LHCN-M2 (cell line): ENCODE data around the gene PPP3CA. TPM values are rescaled to one million over a fixed set of nuclear protein-coding genes. Genes with fewer than 3 reads are reported as not detected.
"Not testable (repeated sequence)": the region's sequence is repeated elsewhere in the genome, so short reads cannot be mapped to it uniquely, and the experiment has no call there.

ENCODE experiments used
- DNase-seq: peaks from one replicate; pipeline ENCODE4 v3.0.0-alpha.2; 2012; ENCODE audit warnings: low read depth
- total RNA-seq: library from RNA; depleted of rRNA; stranded (reverse); fragments of >200 nt; gene quantifications from 2 replicates; pipeline ENCODE4 v1.2.3, GENCODE V29; 2014

Gene PPP3CA
- total RNA-seq, 1 experiment from 2014 or later, result 36.1 TPM

DNA sequence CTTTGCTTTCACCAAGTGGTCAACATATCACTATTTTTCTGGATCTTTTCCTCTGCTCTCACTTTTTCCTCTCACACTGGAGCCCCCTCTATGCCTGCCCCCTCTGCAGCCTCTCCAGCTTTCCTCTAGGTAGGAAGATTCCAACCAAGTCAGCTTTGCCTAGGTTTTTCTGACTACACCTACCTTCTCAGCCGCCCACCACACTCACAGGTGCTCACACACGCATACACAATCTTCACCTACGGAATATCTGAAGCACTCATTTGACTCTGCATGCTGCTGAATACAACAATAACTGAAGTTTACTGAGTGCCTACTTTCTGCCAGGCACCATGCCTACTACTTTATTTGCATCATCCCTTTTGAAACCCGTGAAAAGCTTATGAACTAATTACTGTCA, 328.0 kb downstream of the PPP3CA start:
- no peak for DNase-seq

DNA sequence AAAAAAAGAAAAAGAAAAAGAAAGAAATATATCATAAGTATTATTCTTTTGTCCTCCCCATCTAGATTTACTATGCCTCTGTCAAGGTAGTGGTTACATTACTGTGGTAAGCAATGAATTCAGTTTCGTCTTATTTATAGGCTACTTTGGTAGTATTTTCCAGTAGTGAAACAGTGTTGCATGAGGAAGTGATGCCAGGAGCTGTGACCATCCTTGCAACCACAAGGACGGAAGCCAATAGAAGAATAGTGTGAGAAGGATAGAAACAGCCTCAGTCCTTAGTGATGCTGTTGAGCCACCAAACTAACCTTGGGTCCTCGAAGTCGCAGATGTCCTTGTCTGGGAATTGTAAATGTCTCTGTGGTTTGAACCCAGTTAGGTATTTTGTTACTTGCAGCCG, 328.5 kb downstream of the PPP3CA start:
- no peak for DNase-seq

DNA sequence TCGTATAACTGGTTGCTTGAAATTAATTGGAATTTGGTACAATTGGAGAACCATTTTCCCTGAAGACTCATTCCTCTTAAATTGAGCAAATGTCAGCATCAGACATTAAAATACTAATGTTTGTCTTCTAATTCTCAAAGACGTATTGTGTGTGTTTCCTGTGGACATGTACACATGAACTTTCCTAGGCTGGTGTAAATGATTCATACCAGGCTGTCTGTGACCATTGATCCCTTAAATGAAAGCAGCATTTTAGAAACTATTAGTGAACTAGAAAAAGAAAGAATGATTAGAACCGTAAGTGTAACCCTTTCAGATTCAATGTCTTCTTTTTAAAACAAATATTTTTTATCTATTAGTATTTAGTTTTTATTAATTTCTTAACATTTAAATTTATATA, 332.9 kb downstream of the PPP3CA start:
- DNase-seq, result no peak

DNA sequence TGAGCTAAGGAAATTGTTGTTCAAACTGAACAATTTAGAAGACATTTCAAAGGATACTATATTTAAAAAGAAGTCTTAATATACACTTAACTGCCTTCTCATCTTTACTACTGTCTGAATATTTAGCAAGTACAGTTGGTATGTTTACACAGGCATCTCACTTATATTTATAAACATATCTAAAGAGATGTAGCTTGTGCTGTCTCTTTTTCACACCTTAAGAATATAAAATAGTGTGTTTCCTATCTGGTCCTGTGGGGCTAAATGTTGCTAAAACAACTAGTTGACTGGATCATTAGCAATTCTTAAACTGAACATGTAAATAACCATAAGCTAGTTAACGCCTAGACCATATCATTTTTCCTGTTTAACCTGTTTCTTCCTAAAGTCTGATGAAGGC, 336.3 kb downstream of the PPP3CA start:
- DNase-seq, result no peak

DNA sequence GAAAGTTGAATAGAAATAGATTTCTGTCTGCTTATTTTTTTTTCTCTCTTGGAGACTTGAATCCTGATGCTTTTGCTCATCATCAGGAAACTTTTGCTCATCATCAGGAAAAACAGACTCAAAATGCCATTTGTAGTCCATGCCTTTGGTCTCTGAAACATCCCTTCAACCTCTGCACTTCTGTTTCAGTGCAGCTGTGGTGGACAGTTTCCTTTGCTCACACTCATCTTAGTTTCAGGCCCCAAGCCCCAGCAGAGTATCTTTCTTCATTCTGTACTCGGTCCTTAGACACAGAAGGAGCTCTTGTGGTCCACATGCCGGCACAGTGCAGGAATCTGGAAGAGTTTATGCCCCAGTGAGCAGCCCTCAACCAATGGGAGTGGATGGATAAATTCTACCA, 337.9 kb downstream of the PPP3CA start:
- no peak for DNase-seq

DNA sequence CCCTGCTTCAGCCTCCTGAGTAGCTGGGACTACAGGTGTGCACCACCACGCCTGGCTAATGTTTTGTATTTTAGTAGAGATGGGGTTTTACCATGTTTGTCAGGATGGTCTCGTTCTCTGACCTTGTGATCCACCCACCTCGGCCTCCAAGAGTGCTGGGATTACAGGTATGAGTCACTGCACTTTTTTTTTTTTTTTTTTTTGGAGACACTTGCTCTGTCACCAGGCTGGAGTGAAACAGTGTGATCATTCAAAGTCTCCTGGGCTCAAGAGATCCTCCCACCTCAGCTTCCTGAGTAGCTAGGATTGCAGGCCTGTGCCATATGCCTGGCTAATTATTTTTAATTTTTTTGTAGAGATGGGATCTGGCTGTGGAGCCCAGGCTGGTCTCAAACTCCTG, 338.8 kb downstream of the PPP3CA start:
- DNase-seq, result no peak

DNA sequence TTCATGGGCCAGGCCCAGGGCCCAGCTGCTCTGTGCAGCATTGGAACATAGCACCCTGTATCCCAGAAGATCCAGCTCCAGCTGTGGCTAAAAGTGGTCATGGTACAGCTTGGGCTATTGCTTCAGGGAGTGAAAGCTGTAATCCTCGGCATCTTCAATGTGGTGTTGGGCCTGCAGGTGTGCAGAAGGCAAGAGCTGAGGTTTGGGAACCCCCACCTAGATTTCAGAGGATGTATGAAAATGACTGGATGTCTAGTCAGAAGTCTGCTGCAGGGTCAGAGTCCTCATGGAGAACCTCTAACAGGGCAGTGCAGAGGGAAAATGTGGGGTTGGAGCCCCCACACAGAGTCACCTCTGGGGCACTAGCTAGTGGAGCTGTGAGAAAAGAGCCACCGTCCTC, 341.7 kb downstream of the PPP3CA start:
- no peak for DNase-seq

DNA sequence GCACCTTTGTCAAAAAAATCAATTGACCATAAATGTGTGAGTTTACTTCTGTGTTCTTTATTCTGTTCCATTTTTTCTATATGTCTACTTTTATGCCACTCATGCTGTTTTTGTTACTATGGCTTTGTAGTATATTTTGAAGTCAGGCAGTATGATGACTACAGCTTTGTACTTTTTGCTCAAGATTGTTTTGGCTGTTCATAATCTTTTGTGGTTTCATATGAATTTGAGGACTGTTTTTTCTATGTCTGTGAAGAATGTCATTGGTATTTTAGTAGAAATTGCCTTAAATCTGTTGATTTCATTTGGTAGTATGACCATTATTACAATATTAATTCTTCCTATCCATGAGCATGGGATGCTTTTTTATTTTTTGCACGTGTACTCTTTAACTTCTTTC, 346.8 kb downstream of the PPP3CA start:
- peak; percentile 58 for DNase-seq

DNA sequence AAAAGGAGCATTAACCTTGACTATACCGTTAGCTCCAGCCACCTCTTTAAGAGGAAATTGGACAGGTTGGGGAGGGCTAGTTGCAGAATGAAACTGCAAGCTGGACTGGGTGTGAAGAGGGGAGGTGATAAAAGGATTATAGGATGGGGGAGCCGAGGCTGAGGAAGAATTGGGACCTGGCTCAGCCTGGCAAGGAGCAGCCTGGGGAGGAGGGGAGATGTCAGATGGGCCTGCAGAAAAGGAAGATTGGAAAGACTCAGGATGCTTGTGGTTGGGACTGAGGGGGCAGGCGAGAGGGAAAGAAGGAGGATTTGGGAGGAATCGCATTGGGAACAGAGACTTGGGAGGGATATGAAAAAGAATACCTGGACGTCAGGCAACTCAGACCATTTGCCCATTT, 351.7 kb downstream of the PPP3CA start:
- no peak for DNase-seq

DNA sequence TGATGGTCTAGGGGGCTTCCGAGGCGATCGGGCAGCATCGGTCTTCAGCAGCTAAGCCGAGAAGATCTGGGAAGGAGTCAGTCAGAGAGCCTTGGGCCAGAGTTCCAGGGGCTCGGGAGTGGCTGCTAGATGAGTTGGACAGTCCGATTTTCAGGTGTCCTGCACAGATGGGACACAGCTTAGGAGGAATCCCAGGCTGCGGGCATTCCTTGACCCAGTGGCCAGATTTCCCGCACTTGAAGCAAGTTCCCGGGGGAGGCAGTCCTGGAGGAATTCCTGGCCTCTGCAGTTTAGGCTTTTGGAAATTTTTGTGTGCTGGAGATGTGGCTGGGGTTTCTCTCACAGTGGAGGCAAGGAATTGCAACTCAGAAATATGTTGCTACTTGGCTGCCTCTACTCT, 352.3 kb downstream of the PPP3CA start:
- DNase-seq, result not testable (repeated sequence)

DNA sequence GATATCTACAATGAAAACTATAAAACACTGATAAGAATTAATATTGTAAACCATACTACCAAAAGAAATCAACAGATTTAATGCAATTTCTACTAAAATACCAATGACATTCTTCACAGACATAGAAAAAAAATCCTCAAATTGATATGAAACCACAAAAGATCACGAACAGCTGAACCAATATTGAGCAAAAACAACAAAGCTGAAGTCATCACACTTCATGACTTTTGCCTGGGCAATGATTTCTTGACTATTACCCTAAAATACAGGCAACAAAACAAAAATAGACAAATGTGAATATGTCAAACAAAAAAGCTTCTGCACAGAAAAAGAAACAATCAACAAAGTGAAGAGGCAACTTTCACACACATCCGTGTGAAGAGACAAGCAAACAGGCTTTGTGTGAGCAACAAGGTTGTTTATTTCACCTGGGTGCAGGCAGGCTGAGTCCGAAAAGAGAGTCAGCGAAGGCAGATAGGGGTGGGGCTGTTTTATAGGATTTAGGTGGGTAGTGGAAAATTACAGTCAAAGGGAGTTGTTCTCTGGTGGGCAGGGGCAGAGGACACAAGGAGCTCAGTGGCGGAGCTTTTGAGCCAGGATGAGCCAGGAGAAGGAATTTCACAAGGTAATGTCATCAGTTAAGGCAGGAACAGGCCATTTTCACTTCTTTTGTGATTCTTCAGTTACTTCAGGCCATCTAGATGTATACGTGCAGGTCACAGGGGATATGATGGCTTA, 355.8 kb downstream of the PPP3CA start:
- DNase-seq, result peak; percentile 93

DNA sequence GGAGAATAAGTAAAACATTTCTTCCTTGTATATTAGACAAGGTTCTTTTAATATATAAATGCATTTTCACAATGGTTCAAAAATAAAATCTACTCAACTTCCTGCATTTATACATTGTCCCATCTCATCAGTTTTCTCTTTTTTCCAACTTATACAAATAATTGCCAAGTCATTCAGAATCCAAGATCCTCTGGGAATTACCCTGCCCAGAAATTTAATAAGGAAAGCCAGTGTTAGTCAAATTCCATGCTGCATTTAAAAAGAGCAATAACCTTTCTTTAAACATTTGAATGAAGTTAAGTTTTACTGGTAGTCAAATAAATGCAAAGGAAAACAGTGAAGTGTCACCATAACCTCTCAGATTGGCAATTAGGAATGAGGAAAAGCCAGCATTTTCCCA, 357.9 kb downstream of the PPP3CA start:
- DNase-seq, result no peak

DNA sequence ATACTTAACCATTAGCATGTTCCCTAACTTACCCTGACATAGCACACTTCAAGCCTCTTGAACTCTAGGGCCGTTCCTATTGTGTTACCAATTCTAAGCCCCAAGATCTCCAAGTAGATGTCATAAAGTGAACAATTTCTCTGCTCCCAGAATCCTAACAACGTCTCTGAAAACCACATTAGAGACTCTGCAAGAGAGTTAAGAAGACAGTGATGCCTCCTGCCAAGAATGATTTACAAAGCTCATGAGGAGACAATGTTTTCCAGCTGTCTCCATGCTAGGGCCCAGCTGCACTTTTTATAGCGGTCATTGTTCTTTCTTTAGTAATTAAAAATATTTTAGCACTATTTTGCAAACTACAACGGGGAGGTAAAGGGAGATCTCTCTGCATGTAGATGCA, 358.4 kb downstream of the PPP3CA start:
- DNase-seq, result no peak

DNA sequence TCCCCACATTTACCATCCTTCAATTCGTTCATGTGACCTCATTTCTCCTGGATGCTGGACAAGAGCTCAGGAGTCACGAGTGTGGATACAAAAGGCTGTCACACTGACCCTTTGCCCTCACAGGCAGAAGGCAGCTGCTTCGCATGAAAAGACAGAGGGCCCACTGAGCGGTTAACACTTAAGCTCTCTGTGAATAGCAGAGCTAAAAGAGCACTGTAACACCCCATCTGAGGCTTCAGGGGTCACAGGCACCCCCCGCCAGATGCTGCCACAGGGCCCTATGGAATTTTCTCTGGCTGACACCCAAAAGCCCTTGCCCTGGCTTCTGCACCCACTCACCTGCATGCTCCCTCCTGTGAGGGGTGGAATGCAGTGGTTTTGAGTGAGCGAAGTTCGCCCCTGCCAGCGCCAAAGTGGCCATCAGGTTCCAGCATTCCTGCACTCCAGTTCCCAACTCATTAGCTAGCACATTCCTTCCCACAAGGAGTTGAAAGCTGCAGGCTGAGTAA, 360.9 kb downstream of the PPP3CA start:
- peak; percentile 80 for DNase-seq

DNA sequence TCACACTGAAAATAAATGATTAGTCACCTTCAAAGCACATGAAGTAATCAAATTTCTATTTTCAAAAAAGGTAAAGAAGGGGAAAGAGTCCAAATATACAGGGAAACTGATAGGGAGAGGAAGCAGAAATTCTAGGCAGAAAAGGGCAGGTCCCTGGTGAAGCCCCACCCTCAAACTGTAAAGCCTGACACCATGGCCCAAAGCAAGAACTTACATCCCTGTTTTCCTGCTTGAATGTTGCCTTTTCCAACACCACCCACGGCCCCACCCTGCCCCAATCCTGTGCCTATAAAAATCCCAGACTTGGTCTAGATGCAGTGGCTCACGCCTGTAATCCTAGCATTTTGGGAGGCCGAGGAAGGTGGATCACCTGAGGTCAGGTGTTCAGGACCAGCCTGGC, 361.8 kb downstream of the PPP3CA start:
- peak; percentile 43 for DNase-seq

DNA sequence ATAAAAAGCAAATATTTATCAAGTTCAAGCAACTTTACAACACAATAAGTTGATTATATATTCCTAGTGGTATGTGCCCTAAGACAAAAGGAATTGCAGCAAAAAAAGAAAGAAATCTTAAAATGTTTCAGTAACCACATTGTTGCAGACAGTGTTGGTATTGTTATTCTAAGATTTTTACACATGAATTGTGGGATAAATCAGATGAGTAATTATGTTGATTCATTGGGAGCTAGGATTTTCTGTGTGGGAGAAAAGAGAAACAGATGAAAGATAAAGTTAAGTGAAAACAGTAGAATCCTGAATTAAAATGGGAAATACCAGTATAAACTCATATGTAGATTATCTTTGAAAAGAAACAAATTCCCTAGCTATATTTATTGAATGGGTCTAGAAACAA, 362.4 kb downstream of the PPP3CA start:
- DNase-seq, result peak; percentile 90

DNA sequence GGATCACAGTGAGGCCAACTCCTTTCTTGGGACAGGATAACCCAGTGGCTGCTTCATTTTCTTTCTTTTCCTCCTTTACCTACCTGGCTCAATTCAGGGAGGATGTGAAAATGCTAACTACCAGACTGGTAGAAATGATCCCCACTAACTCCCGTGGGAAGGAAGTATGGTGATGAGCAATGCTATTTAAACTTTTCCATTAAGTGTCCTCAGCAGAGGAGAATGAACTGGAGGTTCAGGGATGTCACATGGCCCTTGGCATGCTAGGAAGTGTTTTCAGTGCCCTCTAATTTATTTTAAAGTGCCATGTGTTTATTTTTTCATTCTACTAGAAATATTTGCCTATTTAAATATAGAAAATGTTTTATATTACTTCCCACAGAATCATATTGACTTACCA, 363.9 kb downstream of the PPP3CA start:
- peak; percentile 75 for DNase-seq

DNA sequence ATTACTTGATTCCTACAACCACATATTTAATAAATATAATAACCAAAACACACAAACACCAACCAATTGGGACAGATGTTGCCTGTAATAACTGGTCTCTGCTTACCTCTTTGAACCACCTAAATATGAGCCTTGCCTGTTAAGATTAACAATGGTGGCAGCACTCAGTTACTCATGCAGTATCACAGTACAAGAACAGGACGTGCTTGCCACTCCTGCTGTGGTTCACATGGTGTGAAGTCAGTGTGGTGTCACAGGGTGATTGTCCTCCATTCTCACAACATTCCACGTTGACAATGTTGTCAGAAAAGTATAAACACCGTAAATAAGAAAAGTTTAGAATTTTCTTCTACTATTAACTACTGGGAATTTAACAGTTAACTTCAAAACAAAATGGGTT, 365.0 kb downstream of the PPP3CA start:
- DNase-seq, result peak; percentile 82

DNA sequence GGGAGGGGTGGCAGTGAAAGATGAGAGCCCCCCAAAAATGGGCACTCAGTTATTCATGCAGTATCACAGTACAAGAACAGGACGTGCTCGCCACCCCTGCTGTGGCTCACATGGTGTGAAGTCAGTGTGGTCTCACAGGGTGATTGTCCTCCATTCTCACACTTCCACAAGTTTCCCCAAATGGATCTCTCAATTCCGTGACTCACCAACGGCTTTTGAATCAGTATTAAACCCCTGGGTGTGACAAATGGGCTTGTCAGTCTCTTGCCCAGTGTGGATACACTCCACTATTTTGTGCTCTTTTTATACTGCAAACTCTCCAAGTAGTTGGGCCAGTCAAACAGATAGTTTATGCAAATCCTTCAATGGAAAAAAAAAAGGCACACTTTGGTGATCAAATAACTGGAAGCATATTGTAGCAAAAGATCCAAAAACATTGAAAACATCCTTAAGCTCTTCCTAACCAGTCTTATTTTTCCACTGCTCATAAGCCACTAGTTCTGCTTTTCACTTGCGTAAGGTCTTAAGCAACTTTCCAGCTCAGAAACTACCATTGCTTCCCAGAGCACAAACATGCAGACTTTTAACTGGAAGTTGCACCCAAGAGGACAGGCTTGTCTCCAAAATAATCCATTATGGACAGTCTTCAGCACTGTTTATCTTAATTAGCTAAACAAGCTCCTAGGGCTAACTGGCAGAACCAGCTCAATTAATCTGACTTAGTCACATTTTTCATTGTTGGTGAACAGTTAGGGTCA, 365.7 kb downstream of the PPP3CA start:
- DNase-seq, result peak; percentile 95

DNA sequence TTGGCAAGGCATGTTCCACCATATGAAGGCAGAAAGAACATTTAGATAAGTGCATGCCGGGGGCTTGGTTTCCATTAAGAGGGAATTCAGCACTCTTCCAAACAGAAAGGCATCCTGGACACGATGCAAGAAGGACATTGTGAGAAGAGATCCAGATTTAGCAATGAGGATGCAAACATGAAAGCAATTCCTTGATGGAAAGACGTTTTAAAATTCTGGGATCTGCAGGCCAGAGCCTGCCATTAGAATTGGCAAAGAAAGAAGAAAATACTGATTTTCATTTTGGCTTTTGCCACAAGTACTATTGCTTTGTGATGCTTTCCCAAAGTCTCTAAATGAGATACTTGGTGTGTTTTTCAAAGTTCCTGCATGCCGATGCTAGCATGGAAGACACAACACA, 367.6 kb downstream of the PPP3CA start:
- DNase-seq, result no peak

DNA sequence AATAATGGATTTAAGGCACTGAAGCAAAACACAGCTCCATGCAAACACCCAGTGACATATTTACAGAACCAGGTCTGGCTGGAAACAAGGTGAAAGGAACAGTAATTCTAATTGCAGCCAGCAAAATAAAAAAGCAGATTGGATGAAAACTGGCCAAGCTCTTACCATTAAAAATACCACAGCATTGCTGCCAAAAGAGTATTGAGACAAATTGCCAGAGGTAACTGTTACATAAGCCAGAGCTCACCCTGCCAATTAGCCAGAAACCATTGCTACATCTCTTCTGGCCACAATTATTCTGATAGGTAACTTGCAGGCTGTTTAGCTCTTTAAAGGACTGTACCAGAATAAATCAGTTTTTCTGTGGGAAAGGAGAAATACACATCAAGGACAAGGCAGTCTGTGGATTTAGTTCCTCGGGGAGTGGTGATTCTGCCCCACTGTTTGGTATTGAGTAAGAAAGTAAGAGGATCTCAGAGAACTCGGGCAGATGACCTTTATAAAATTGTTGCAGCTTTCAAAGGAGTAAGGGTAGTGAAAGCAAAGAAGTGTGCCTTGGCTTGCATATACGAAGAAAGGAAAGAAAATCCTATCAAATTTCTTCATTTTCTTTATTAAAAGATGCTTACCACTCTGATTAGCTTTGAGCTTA, 369.5 kb downstream of the PPP3CA start:
- DNase-seq, result no peak

DNA sequence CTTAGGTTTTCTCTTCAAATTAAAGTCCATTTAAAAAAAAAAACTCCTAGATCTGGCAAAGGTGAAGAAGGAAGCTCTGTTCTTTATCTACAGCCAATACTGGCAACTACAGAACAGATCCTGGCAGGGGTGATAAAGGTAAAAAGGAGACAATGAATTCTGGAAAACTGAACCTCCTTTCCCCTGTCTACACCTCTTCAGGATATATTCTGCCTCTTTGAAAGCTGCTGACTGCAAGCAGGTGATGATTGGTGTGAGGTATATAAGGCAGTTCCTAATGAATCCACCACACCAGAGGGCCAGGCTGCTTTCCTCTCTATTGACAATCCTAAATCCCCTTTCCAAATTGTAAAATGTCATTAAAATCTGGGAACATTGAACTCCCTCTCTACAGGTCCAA, 370.1 kb downstream of the PPP3CA start:
- no peak for DNase-seq
